Muscle layer of duodenum (tissue), 2 donors: Measurements from ENCODE around the gene FLNA.

Experiments used
- H3K27ac ChIP-seq: one replicate; pipeline ENCODE4 v1.7.0; 2013; ENCODE audit warnings: mild to moderate bottlenecking, low read length
- H3K27me3 ChIP-seq: one replicate; pipeline ENCODE4 v1.7.0; 2013; ENCODE audit warnings: low read depth, mild to moderate bottlenecking, control low read depth, low read length
- H3K36me3 ChIP-seq, 2 donors: one replicate each; pipeline ENCODE4 v1.7.0; 2013; ENCODE audit warnings: low read length in 2 of 2, control low read depth in 1 of 2, mild to moderate bottlenecking in 1 of 2; ENCODE audit not compliant: insufficient read depth in 2 of 2, control insufficient read depth in 1 of 2
- H3K4me1 ChIP-seq, 2 donors: one replicate each; pipeline ENCODE4 v1.7.0; 2013; ENCODE audit warnings: low read length in 2 of 2, mild to moderate bottlenecking in 2 of 2, control low read depth in 1 of 2, moderate library complexity in 1 of 2; ENCODE audit not compliant: insufficient read depth in 2 of 2, control insufficient read depth in 1 of 2
- H3K4me3 ChIP-seq, 2 donors: one replicate each; pipeline ENCODE4 v1.7.0; 2013; ENCODE audit warnings: low read length in 2 of 2, low read depth in 1 of 2, mild to moderate bottlenecking in 1 of 2
- H3K9me3 ChIP-seq, 2 donors: one replicate each; pipeline ENCODE4 v1.7.0; 2013; ENCODE audit warnings: low read length in 2 of 2, control low read depth in 1 of 2, mild to moderate bottlenecking in 1 of 2; ENCODE audit not compliant: control insufficient read depth in 1 of 2
- donor health status: healthy.

Gene FLNA

GRCh38 chrX:154381271-154381670 lies 6.8 kb upstream of the FLNA start:
- Histone ChIP-seq H3K4me1 (peaks cover 4 to 22% of the 10 kb centered on the region in 2 donors), H3K4me3 (no peak overlapping the region), H3K27ac (no peak overlapping the region), H3K36me3 (no peaks in the 10 kb centered on the region), H3K9me3 (no peaks in the 10 kb centered on the region), H3K27me3 (no peaks in the 10 kb centered on the region)

GRCh38 chrX:154380787-154381186 lies 6.4 kb upstream of the FLNA start:
- Histone ChIP-seq H3K4me3 (peak overlapping the region in 1 of 2 donors; percentile 68), H3K4me1 (peaks cover 4 to 22% of the 10 kb centered on the region in 2 donors), H3K36me3 (no peaks in the 10 kb centered on the region), H3K9me3 (no peaks in the 10 kb centered on the region), H3K27me3 (no peaks in the 10 kb centered on the region), H3K27ac (peak overlapping the region; percentile 89)

DNA sequence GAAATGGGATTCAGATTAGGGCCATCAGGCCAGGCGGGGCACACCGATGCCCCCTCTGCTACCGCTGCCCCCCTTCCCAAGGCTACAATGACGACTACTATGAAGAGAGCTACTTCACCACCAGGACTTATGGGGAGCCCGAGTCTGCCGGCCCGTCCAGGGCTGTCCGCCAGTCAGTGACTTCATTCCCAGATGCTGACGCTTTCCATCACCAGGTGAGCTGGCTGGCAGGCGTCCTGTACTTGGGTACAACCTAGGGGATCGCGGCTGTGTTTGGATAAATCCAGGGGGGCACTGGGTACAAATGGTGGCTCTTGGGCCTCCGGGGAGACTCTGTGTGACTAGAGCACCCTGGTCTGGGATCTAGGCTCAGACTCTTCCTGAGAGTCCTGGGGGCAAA lies 5.7 kb upstream of the FLNA start:
- no peaks in the 10 kb centered on the region for H3K36me3 ChIP-seq
- peaks cover 4 to 22% of the 10 kb centered on the region in 2 donors for H3K4me1 ChIP-seq
- no peaks in the 10 kb centered on the region for H3K9me3 ChIP-seq
- peak overlapping the region; percentile 89 for H3K27ac ChIP-seq
- H3K27me3 ChIP-seq = no peaks in the 10 kb centered on the region
- peak overlapping the region; percentile 57 to 68 for H3K4me3 ChIP-seq

DNA sequence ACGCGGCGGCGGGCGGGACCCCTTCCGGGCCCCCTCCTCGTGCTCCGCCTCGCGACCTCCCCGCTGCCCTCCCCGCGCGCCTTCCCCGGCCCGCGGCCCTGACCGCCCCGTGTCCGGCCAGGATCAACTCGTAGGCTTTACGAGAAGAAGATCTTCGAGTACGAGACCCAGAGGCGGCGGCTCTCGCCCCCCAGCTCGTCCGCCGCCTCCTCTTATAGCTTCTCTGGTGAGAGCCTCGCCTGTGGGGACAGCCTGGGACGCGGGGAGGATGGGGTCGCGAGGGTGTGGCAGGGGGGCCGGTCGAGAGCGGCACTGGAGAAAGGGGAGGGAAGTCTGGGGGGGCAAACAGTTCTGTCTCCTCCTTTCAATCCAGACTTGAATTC lies 5.1 kb upstream of the FLNA start:
- H3K4me3 ChIP-seq = peak overlapping the region; percentile 57 to 68
- no peaks in the 10 kb centered on the region for H3K9me3 ChIP-seq
- peaks cover 4 to 22% of the 10 kb centered on the region in 2 donors for H3K4me1 ChIP-seq
- peak overlapping the region; percentile 89 for H3K27ac ChIP-seq
- H3K36me3 ChIP-seq = no peaks in the 10 kb centered on the region
- H3K27me3 ChIP-seq = no peaks in the 10 kb centered on the region

- Histone ChIP-seq H3K36me3 (no peaks in the 10 kb centered on the region), H3K9me3 (no peaks in the 10 kb centered on the region), H3K27ac (peak within 1 kb of the TSS; percentile 89), H3K27me3 (no peaks in the 10 kb centered on the region), H3K4me1 (peaks cover 4 to 17% of the 10 kb centered on the region in 2 donors), H3K4me3 (peak within 1 kb of the TSS; percentile 57 to 68)
Measured at GRCh38 chrX:154378799-154379568, 4.5 kb upstream of the FLNA start, which contains the start of gene EMD. Gene EMD, plus strand, starts transcription at chrX:154379295. Its CDS starts 190 bp downstream, at chrX:154379485.

DNA sequence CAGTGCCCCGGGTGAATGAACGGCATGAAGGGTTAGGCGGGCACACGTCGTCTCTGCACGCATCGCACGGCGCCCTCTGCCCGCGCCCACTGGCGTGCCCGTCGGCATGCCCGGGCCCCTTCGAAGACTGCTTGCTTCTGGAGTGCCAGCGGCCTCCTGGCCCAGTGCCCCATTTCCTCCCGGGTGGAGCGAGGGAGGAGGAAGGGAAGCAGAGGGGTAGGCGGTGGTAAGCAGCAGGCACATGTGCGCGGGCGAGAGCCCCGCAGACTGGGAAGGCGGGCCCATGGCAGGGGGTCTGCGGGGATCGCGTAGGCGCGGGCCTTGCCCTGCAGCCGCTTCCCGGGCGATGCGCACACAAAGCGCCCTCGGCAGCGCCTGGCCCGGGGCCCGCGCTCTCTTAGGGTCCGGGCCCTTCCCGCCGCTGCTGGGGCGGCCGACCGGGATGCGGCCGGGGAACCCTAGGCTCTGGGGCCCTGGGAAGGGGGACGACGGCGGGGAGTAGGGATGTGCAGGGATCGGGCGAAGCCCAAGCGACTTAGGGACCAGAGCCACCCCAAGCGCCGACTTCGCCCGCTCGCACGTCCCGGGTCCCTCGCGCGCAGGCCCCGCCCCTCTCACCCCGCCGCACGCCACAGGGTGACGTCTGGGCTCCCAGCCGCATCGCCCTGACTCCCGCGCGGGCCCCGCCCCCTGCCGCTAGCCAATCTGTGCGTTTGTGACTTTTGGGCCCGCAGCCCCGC lies 3.8 kb upstream of the FLNA start:
- Histone ChIP-seq H3K27ac (peak overlapping the region; percentile 45), H3K9me3 (no peaks in the 10 kb centered on the region), H3K36me3 (no peaks in the 10 kb centered on the region), H3K27me3 (no peaks in the 10 kb centered on the region), H3K4me3 (peak overlapping the region; percentile 30 to 60), H3K4me1 (peaks cover 4 to 23% of the 10 kb centered on the region in 2 donors)

- Histone ChIP-seq H3K27me3 (no peaks in the 10 kb centered on the region), H3K27ac (peak overlapping the region; percentile 75), H3K9me3 (no peaks in the 10 kb centered on the region), H3K4me3 (peak overlapping the region in 1 of 2 donors; percentile 19), H3K4me1 (peaks cover 4 to 19% of the 10 kb centered on the region in 2 donors), H3K36me3 (no peaks in the 10 kb centered on the region)
Measured at GRCh38 chrX:154376774-154377173, 2.3 kb upstream of the FLNA start.

DNA sequence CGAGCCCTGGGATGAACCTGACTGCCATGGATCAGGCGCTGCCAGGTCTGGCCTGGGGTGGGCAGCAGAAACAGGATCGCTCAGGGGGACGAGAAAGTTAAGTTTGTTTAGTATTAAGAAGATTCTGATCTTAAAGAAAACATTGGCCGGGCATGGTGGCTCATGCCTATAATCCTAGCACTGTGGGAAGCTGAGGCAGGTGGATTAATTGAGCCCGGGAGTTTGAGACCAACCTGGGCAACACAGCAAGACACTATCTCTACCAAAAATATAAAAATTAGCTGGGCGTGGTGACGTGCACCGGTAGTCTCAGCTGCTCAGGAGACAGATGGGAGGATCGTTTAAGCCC lies 696 bp upstream of the FLNA start:
- Histone ChIP-seq H3K36me3 (peaks cover 0 to 3% of the 10 kb centered on the region in 2 donors), H3K4me3 (peak overlapping the region in 1 of 2 donors; percentile 38), H3K9me3 (no peaks in the 10 kb centered on the region), H3K27ac (peak overlapping the region; percentile 56), H3K27me3 (no peaks in the 10 kb centered on the region), H3K4me1 (peaks cover 0 to 10% of the 10 kb centered on the region in 2 donors)

DNA sequence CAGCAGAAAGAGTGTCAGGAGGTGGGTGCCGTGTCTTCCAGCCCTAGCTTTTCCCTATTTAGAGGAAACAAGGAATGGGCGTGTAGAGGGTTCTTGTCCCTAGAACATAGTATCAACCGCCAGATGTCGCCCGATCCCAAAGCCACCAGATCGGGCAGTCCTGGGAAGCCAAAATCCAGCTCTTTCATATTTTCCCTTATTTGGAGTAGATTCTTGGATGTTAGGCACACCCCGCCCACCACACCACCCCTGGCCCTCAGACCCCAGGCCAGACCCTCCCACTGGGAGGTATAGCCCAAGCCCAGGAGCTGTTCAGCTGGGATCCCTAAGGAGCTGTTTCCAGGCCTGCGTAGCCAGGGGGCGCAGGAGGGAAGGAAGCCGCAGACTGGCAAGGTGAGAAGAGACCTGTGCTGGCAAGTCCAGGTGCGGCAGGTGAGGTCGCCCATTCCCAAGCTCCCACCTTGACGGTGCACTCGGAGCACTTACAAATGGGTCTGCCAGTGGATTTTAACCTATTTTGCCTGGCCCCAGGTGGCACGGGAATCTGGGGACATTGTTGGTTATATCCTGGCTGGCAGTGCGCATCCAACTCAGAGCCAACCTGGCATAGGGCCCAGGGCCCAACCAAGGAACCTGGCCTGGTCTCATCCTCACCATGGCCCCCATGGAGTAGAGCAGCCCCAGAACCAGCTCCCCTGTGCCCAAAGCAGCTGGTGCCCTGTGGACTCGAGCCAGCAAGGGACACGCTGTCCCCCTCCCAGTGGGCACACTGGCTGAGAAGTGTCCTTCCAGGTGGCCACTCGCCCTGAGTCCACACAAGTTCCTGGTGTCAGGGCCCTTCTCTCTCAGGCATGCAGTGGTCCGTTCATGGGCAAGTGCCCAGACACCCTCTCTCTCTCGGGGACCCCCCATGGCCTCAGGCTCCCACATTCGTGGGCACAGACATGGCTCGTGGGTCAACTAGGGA lies 811 bp downstream of the FLNA start:
- Histone ChIP-seq H3K9me3 (no peaks in the 10 kb centered on the region), H3K36me3 (peaks cover 0 to 3% of the 10 kb centered on the region in 2 donors), H3K4me1 (peaks cover 0 to 9% of the 10 kb centered on the region in 2 donors), H3K27me3 (no peaks in the 10 kb centered on the region), H3K27ac (peak overlapping the region; percentile 74), H3K4me3 (peak overlapping the region; percentile 62 to 84)

- Histone ChIP-seq H3K4me1 (peaks cover 0 to 17% of the 10 kb centered on the region in 2 donors), H3K27me3 (no peaks in the 10 kb centered on the region), H3K4me3 (peak overlapping the region; percentile 62 to 84), H3K27ac (peak overlapping the region; percentile 39), H3K9me3 (no peaks in the 10 kb centered on the region), H3K36me3 (peaks cover 0 to 6% of the 10 kb centered on the region in 2 donors)
Measured at GRCh38 chrX:154372612-154373022, 1.8 kb downstream of the FLNA start.
